HL-60 (cell line): ENCODE measurements around the gene FADS3.

Source experiments
- DNase-seq, 2 experiments: peaks; one replicate each; pipeline ENCODE4 v3.0.0-alpha.2; 2010 to 2020; ENCODE audit warnings: low read depth in 1 of 2, low spot score in 1 of 2
- H3K27ac ChIP-seq: fragments of 250-450 bp; sonication (Bioruptor Pico); replicated peaks from 2 replicates; pipeline ENCODE4 v1.5.1; 2020; ENCODE audit warnings: mild to moderate bottlenecking, moderate library complexity
- H3K27me3 ChIP-seq: fragments of 250-450 bp; sonication (Bioruptor Pico); 2 replicates; pipeline ENCODE4 v1.5.1; 2021; ENCODE audit warnings: mild to moderate bottlenecking, moderate library complexity; ENCODE audit not compliant: insufficient read depth, poor library complexity, severe bottlenecking
- H3K4me3 ChIP-seq: replicated peaks from 2 replicates; pipeline ENCODE4 v1.5.1; 2011; ENCODE audit warnings: mild to moderate bottlenecking, control low read depth, low read length; ENCODE audit not compliant: insufficient read depth
- GABPA ChIP-seq: IDR thresholded peaks from 2 replicates; pipeline ENCODE4 v1.6.1; 2012; ENCODE audit warnings: low read depth
- POLR2AphosphoS5 ChIP-seq: IDR thresholded peaks from 2 replicates; pipeline ENCODE4 v1.6.1; 2012; ENCODE audit warnings: low read depth
- SPI1 ChIP-seq: IDR thresholded peaks from 2 replicates; pipeline ENCODE4 v1.6.1; 2012; ENCODE audit warnings: low read depth, mild to moderate bottlenecking, borderline replicate concordance
- TF ChIP-seq, protein P1 (sequence below): IDR thresholded peaks from one replicate; pipeline ENCODE4 v1.5.1; 2011; ENCODE audit warnings: low read length, control low read depth, inconsistent platforms; ENCODE audit not compliant: insufficient read depth
- TF ChIP-seq, protein P2 (sequence below): IDR thresholded peaks from 2 replicates; pipeline ENCODE4 v1.6.1; 2012; ENCODE audit warnings: low read depth; ENCODE audit not compliant: insufficient replicate concordance

Gene FADS3

DNA sequence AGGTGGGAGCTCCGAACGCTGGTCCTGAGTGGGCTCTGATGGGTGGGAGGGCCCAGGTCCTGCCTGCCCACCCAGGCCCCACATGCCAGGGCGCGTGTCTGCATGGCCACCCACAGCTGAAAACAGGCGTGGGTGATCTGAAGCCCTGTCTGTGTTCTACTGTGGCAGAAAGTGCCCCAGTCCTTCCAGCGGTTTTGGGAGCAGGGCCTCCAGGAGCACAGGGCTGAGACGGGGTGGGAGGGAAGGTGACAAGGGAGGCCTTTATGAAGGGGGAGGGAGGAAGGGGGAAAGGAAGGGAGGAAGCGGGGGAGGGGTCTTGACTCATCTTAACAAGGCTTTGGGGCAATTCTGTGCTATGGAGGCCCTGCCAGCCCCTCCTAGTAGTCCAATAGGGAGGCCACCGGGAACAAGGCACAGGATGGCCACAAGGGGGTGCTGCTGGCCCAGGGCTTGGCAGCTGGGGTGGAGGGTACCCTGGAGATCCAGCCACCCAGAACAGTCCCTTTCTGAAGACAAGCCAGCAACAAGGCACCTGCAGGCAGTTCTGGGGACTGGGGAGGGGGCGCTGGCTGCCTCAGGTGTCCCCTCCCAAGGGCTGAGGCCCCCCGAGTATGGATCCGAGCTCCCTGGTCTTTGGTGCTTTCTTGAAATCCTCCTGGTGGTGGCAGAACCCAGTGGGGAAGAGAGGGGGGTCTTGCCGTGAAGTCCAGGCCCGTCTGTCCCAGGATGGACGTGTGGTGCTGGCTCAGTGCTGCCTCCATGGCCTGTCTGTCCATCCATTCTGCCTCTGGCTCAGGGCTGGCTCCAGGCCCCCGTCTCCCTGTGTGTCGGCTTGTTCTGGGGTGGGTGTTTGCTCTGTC, 6.3 kb upstream of the FADS3 start:
- TF ChIP-seq, protein P1, sequence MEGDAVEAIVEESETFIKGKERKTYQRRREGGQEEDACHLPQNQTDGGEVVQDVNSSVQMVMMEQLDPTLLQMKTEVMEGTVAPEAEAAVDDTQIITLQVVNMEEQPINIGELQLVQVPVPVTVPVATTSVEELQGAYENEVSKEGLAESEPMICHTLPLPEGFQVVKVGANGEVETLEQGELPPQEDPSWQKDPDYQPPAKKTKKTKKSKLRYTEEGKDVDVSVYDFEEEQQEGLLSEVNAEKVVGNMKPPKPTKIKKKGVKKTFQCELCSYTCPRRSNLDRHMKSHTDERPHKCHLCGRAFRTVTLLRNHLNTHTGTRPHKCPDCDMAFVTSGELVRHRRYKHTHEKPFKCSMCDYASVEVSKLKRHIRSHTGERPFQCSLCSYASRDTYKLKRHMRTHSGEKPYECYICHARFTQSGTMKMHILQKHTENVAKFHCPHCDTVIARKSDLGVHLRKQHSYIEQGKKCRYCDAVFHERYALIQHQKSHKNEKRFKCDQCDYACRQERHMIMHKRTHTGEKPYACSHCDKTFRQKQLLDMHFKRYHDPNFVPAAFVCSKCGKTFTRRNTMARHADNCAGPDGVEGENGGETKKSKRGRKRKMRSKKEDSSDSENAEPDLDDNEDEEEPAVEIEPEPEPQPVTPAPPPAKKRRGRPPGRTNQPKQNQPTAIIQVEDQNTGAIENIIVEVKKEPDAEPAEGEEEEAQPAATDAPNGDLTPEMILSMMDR: peak; percentile 78
- TF ChIP-seq, protein P2, sequence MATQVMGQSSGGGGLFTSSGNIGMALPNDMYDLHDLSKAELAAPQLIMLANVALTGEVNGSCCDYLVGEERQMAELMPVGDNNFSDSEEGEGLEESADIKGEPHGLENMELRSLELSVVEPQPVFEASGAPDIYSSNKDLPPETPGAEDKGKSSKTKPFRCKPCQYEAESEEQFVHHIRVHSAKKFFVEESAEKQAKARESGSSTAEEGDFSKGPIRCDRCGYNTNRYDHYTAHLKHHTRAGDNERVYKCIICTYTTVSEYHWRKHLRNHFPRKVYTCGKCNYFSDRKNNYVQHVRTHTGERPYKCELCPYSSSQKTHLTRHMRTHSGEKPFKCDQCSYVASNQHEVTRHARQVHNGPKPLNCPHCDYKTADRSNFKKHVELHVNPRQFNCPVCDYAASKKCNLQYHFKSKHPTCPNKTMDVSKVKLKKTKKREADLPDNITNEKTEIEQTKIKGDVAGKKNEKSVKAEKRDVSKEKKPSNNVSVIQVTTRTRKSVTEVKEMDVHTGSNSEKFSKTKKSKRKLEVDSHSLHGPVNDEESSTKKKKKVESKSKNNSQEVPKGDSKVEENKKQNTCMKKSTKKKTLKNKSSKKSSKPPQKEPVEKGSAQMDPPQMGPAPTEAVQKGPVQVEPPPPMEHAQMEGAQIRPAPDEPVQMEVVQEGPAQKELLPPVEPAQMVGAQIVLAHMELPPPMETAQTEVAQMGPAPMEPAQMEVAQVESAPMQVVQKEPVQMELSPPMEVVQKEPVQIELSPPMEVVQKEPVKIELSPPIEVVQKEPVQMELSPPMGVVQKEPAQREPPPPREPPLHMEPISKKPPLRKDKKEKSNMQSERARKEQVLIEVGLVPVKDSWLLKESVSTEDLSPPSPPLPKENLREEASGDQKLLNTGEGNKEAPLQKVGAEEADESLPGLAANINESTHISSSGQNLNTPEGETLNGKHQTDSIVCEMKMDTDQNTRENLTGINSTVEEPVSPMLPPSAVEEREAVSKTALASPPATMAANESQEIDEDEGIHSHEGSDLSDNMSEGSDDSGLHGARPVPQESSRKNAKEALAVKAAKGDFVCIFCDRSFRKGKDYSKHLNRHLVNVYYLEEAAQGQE: no peak
- Histone ChIP-seq H3K27ac (no peak overlapping the region), H3K27me3 (peaks cover 6% of the 10 kb centered on the region), H3K4me3 (no peak overlapping the region)
- DNase-seq: peak; percentile 31 to 69

DNA sequence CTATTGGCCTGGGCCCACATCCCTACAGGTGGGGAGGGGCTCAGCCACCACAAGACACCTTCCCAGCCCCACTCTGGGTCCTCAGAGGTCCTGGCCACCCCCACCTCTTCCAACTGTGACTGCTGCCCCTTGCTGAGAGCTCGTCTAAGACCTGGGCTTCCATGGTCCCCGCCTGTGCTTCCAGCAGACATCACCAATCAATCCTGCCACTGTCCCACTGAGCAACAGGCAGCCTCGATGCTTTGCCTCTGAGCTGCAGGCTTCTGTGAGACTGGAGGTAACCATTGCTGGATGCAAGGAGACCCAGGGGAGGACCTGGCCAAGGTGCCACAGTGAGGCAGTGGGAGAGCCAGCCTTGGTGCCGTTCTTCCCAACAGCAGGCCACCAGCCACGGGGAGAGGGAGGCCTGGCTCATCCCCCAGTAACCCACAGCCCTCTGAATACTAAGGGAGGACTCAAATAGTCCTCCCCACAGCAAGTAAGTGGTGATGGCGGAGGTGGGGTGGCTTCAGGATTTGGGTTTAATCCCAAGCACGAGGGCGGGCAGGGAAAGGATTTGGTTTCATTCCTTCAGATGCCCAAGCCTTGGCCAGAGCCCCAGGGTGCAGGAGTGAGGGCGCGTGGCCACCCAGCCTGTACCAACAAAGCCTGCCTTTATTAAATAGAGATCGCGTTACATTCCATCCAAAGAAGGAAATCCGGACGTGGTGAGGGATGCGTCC, 5.5 kb upstream of the FADS3 start:
- Histone ChIP-seq H3K4me3 (no peak overlapping the region), H3K27ac (no peak overlapping the region), H3K27me3 (peaks cover 11% of the 10 kb centered on the region)
- DNase-seq: no peak
- TF ChIP-seq POLR2AphosphoS5 (no peak), GABPA (no peak), SPI1 (no peak)
- TF ChIP-seq, protein P1: no peak
- TF ChIP-seq, protein P2: no peak

DNA sequence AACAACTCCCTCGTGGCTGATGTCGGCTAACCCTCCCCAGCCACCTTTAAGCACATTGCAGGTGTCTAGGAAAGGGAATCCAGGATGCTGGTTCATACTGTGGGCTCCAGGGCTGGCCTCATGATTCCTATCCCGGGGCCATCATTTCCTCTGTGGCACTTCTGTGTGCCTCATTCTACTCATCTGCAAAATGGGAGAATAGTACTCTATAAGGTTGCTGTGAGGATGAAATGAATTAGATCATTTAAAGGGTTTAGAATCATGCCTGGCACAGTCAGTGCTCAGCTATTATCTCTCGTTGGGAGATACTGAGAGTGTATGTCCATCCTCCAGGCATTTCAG, 4.3 kb upstream of the FADS3 start:
- no peak for DNase-seq
- no peak overlapping the region for H3K27ac ChIP-seq

More for the DNA sequence above, 4.3 kb upstream of the FADS3 start:
- Histone ChIP-seq H3K4me3 (no peak overlapping the region), H3K27me3 (peaks cover 16% of the 10 kb centered on the region)
- no peak for TF ChIP-seq GABPA
- no peak for TF ChIP-seq POLR2AphosphoS5
- no peak for TF ChIP-seq SPI1
- TF ChIP-seq, protein P2: no peak
- TF ChIP-seq, protein P1: no peak
